ENCODE measurements around the gene ASTE1. TPM values are rescaled to one million over a fixed set of nuclear protein-coding genes. Genes with fewer than 3 reads are reported as not detected.
A peak's percentile ranks its signal among the peaks of the same experiment; 100 is the strongest.

The ASTE1 gene
- total RNA-seq, 1 donor, result 25.5 TPM

GRCh38 chr3:131031660-131032059, 5.0 kb upstream of the ASTE1 start:
- Histone ChIP-seq H3K27me3 (ENCODE audit: insufficient read depth, low read length) (no peaks in the 10 kb centered on the region), H3K4me1 (ENCODE audit: insufficient read depth, low read length) (peaks cover 5% of the 10 kb centered on the region), H3K9me3 (ENCODE audit: low read depth, low read length) (no peaks in the 10 kb centered on the region), H3K4me3 (ENCODE audit: low read length) (no peak overlapping the region)

- no peaks in the 10 kb centered on the region for H3K27me3 ChIP-seq (ENCODE audit: insufficient read depth, low read length)
- H3K4me1 ChIP-seq (ENCODE audit: insufficient read depth, low read length), result peaks cover 20% of the 10 kb centered on the region
- no peaks in the 10 kb centered on the region for H3K9me3 ChIP-seq (ENCODE audit: low read depth, low read length)
- no peak overlapping the region for H3K4me3 ChIP-seq (ENCODE audit: low read length)
Observed at GRCh38 chr3:131028844-131029243, 2.2 kb upstream of the ASTE1 start.

DNA sequence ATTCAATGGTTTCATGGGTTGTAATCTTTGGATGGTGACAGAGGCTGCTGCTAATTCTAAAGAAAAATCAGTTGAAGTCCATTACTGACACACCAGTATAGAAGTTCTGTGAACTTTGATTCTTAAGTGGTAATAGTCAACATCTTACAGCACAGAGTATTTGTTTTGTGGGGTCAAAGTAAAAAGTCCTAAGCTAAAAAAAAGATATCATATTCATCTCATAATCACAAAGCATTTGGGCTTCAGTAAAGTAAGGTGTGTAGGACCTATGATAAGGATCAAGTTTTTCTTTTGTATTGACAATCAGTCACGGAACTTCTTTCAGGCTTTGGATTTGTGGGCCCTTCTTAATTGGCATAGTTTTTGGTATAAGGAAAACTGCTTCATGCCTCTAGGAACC, 1.1 kb downstream of the ASTE1 start:
- Histone ChIP-seq H3K9me3 (ENCODE audit: low read depth, low read length) (no peaks in the 10 kb centered on the region), H3K4me1 (ENCODE audit: insufficient read depth, low read length) (peaks cover 36% of the 10 kb centered on the region), H3K4me3 (ENCODE audit: low read length) (peak overlapping the region; percentile 84), H3K27me3 (ENCODE audit: insufficient read depth, low read length) (no peaks in the 10 kb centered on the region)

DNA sequence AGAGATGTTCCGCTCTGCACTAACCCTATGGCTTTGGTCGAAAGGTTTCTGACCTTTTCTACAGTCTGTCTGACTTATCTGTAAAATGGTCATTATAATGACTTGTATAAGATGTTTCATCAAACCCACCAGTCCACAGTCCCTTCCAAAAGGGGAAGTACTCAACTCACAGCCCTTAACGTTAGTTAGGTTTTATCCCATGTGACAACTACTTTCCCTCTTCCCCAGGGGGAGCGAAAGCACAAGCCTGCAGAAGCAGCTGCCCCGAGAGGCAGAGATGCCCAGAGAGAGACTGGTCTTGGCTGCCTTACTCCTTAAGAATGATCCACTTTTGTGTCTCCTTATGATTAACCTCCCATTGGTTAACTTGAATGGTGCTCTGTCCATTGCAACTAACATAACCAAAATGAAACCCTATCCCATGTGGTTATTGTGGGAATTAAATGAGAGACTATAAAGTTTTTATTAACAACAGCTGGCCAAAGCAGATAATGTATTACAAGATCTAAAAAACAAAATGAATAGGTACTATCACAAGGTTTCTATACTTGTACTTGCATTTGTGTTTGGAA, 6.4 kb downstream of the ASTE1 start:
- H3K4me1 ChIP-seq (ENCODE audit: insufficient read depth, low read length), result peaks cover 28% of the 10 kb centered on the region
- H3K9me3 ChIP-seq (ENCODE audit: low read depth, low read length), result no peaks in the 10 kb centered on the region
- H3K27me3 ChIP-seq (ENCODE audit: insufficient read depth, low read length), result no peaks in the 10 kb centered on the region
- no peak overlapping the region for H3K4me3 ChIP-seq (ENCODE audit: low read length)

GRCh38 chr3:131018970-131019369, 7.7 kb downstream of the ASTE1 start:
- Histone ChIP-seq H3K4me3 (ENCODE audit: low read length) (no peak overlapping the region), H3K4me1 (ENCODE audit: insufficient read depth, low read length) (peaks cover 24% of the 10 kb centered on the region), H3K9me3 (ENCODE audit: low read depth, low read length) (no peaks in the 10 kb centered on the region), H3K27me3 (ENCODE audit: insufficient read depth, low read length) (no peaks in the 10 kb centered on the region)

GRCh38 chr3:131009698-131010097, 16.9 kb downstream of the ASTE1 start:
- Histone ChIP-seq H3K9me3 (ENCODE audit: low read depth, low read length) (no peaks in the 10 kb centered on the region), H3K27me3 (ENCODE audit: insufficient read depth, low read length) (no peaks in the 10 kb centered on the region), H3K4me3 (ENCODE audit: low read length) (no peak overlapping the region), H3K4me1 (ENCODE audit: insufficient read depth, low read length) (no peaks in the 10 kb centered on the region)

GRCh38 chr3:131008326-131008725, 18.3 kb downstream of the ASTE1 start:
- no peaks in the 10 kb centered on the region for H3K9me3 ChIP-seq (ENCODE audit: low read depth, low read length)
- H3K27me3 ChIP-seq (ENCODE audit: insufficient read depth, low read length), result no peaks in the 10 kb centered on the region
- H3K4me3 ChIP-seq (ENCODE audit: low read length), result no peak overlapping the region
- no peaks in the 10 kb centered on the region for H3K4me1 ChIP-seq (ENCODE audit: insufficient read depth, low read length)

GRCh38 chr3:131007782-131008181, 18.8 kb downstream of the ASTE1 start:
- Histone ChIP-seq H3K4me1 (ENCODE audit: insufficient read depth, low read length) (no peaks in the 10 kb centered on the region), H3K4me3 (ENCODE audit: low read length) (no peak overlapping the region), H3K27me3 (ENCODE audit: insufficient read depth, low read length) (no peaks in the 10 kb centered on the region), H3K9me3 (ENCODE audit: low read depth, low read length) (no peaks in the 10 kb centered on the region)

GRCh38 chr3:131007256-131007655, 19.4 kb downstream of the ASTE1 start:
- Histone ChIP-seq H3K4me1 (ENCODE audit: insufficient read depth, low read length) (no peaks in the 10 kb centered on the region), H3K4me3 (ENCODE audit: low read length) (no peak overlapping the region), H3K27me3 (ENCODE audit: insufficient read depth, low read length) (no peaks in the 10 kb centered on the region), H3K9me3 (ENCODE audit: low read depth, low read length) (no peaks in the 10 kb centered on the region)

GRCh38 chr3:131004603-131005002, 22.0 kb downstream of the ASTE1 start:
- Histone ChIP-seq H3K9me3 (ENCODE audit: low read depth, low read length) (no peaks in the 10 kb centered on the region), H3K27me3 (ENCODE audit: insufficient read depth, low read length) (no peaks in the 10 kb centered on the region), H3K4me1 (ENCODE audit: insufficient read depth, low read length) (no peaks in the 10 kb centered on the region), H3K4me3 (ENCODE audit: low read length) (no peak overlapping the region)

DNA sequence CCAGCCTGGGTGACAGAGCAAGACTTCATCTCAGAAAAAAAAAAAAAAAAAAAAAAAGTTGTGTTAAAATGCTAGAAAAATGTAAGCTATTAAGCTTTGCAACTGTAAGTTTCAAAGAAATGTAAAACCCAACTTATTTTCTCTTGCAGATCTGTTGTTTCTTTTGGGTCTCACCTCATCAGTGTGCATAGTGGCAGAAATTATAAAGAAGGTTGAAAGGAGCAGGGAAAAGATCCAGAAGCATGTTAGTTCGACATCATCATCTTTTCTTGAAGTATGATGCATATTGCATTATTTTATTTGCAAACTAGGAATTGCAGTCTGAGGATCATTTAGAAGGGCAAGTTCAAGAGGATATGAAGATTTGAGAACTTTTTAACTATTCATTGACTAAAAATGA, 25.6 kb downstream of the ASTE1 start:
- peaks cover 9% of the 10 kb centered on the region for H3K4me1 ChIP-seq (ENCODE audit: insufficient read depth, low read length)
- H3K27me3 ChIP-seq (ENCODE audit: insufficient read depth, low read length), result no peaks in the 10 kb centered on the region
- H3K4me3 ChIP-seq (ENCODE audit: low read length), result no peak overlapping the region
- H3K9me3 ChIP-seq (ENCODE audit: low read depth, low read length), result no peaks in the 10 kb centered on the region

DNA sequence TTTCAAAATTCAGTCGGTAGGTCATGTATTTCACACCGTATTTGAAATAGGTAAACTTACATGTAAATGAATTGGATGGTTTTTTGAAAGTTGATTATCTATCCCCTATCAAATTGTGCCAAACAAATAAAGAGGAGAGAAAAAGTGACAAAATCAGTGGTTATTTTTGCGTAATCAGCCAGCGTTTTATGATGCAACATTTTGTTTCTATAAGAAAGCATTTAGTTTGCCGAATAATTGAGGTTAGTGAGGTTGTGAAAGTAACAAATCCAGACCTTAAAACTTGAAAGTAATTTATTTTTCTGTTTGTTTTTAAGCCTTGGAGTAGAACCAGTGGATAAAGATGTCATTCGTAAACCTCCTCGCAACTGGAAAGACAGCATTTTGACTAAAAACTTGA, 29.3 kb downstream of the ASTE1 start:
- peaks cover 9% of the 10 kb centered on the region for H3K4me1 ChIP-seq (ENCODE audit: insufficient read depth, low read length)
- H3K9me3 ChIP-seq (ENCODE audit: low read depth, low read length), result no peaks in the 10 kb centered on the region
- H3K4me3 ChIP-seq (ENCODE audit: low read length), result no peak overlapping the region
- H3K27me3 ChIP-seq (ENCODE audit: insufficient read depth, low read length), result no peaks in the 10 kb centered on the region

GRCh38 chr3:130992344-130992743, 34.3 kb downstream of the ASTE1 start:
- Histone ChIP-seq H3K9me3 (ENCODE audit: low read depth, low read length) (no peaks in the 10 kb centered on the region), H3K4me3 (ENCODE audit: low read length) (no peak overlapping the region), H3K27me3 (ENCODE audit: insufficient read depth, low read length) (no peaks in the 10 kb centered on the region), H3K4me1 (ENCODE audit: insufficient read depth, low read length) (peaks cover 5% of the 10 kb centered on the region)

- no peaks in the 10 kb centered on the region for H3K27me3 ChIP-seq (ENCODE audit: insufficient read depth, low read length)
- H3K9me3 ChIP-seq (ENCODE audit: low read depth, low read length), result no peaks in the 10 kb centered on the region
- no peak overlapping the region for H3K4me3 ChIP-seq (ENCODE audit: low read length)
- H3K4me1 ChIP-seq (ENCODE audit: insufficient read depth, low read length), result no peaks in the 10 kb centered on the region
Observed at GRCh38 chr3:130991126-130991525, 35.5 kb downstream of the ASTE1 start.

DNA sequence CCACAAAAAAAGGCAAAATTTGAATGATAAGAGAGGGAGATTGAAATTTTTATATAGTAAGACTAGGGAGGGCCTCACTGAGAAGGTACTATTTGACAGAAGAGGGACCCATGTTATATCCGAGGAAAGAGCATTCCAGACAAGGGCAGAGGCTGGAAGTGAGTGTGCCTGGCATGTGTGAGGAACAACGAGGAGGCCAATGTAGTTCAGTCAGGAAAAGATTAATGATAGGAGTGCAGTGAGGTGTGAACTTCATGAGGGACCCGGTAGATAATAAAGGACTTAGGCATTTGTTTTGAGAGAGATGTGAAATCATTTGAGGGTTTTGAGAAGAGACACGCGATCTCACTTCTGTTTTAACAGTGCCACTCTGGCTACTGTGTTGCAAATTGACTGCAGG, 36.3 kb downstream of the ASTE1 start:
- Histone ChIP-seq H3K9me3 (ENCODE audit: low read depth, low read length) (no peaks in the 10 kb centered on the region), H3K27me3 (ENCODE audit: insufficient read depth, low read length) (no peaks in the 10 kb centered on the region), H3K4me3 (ENCODE audit: low read length) (no peak overlapping the region), H3K4me1 (ENCODE audit: insufficient read depth, low read length) (no peaks in the 10 kb centered on the region)

GRCh38 chr3:130981469-130981868, 45.2 kb downstream of the ASTE1 start:
- Histone ChIP-seq H3K9me3 (ENCODE audit: low read depth, low read length) (no peaks in the 10 kb centered on the region), H3K4me1 (ENCODE audit: insufficient read depth, low read length) (no peaks in the 10 kb centered on the region), H3K27me3 (ENCODE audit: insufficient read depth, low read length) (no peaks in the 10 kb centered on the region), H3K4me3 (ENCODE audit: low read length) (no peak overlapping the region)

Data from mononuclear cell (primary cell).